Naive thymus-derived CD4-positive, alpha-beta T cell (primary cell): ENCODE data around the gene ENHO. TPM values are rescaled to one million over a fixed set of nuclear protein-coding genes. Genes with fewer than 3 reads are reported as not detected.

ENCODE experiments used
- ATAC-seq: fragments of 150-1000 bp; cut with Tn5 transposase; 2 replicates; pipeline ENCODE4 v1.10.0; 2021; ENCODE audit warnings: mild to moderate bottlenecking, moderate library complexity
- CTCF ChIA-PET: fragments of 350-600 bp; sonication (Branson Sonifier 250); formaldehyde crosslinking; loops from one replicate; lab custom pipeline; 2021; ENCODE audit warnings: antibody characterized with exemption; lab: Charles Lee
- POLR2A ChIA-PET: fragments of 350-600 bp; sonication (Branson Sonifier 250); formaldehyde crosslinking; loops from one replicate; lab custom pipeline; 2021; ENCODE audit warnings: antibody characterized with exemption, inconsistent platforms; lab: Charles Lee
- DNase-seq, 9 donors: peaks; one replicate each; pipeline versions ENCODE4 v3.0.0 to v3.0.0-alpha.2; 2020 to 2022; ENCODE audit warnings: mixed read lengths in 1 of 9
- H3K27ac ChIP-seq: one replicate; pipeline ENCODE4 v1.7.0; 2013; ENCODE audit warnings: mild to moderate bottlenecking, low read depth, low read length, moderate library complexity
- H3K27me3 ChIP-seq, 2 donors: one replicate each; pipeline ENCODE4 v1.7.0; 2013; ENCODE audit warnings: low read length in 2 of 2, mild to moderate bottlenecking in 2 of 2, moderate library complexity in 2 of 2; ENCODE audit not compliant: control insufficient read depth in 2 of 2, insufficient read depth in 2 of 2
- H3K36me3 ChIP-seq, 3 experiments: 1 replicate in 2 of 3; 2 replicates in 1 of 3; pipeline ENCODE4 v1.7.0; 2013; ENCODE audit warnings: low read length in 3 of 3, mild to moderate bottlenecking in 3 of 3, moderate library complexity in 1 of 3; ENCODE audit not compliant: insufficient read depth in 3 of 3, control insufficient read depth in 2 of 3
- H3K4me1 ChIP-seq, 2 donors: one replicate each; pipeline ENCODE4 v1.7.0; 2013; ENCODE audit warnings: low read length in 2 of 2, mild to moderate bottlenecking in 2 of 2, moderate library complexity in 1 of 2; ENCODE audit not compliant: control insufficient read depth in 2 of 2, insufficient read depth in 2 of 2
- H3K4me3 ChIP-seq: 2 replicates; pipeline ENCODE4 v1.7.0; 2013; ENCODE audit warnings: mild to moderate bottlenecking, low read length
- H3K9me3 ChIP-seq, 3 experiments: 1 replicate in 2 of 3; 2 replicates in 1 of 3; pipeline ENCODE4 v1.7.0; 2013; ENCODE audit warnings: low read length in 3 of 3; ENCODE audit not compliant: control insufficient read depth in 2 of 3
- H3K27ac Mint-ChIP-seq, 9 donors: one replicate each; pipeline ENCODE4 v1.8.0; 2020 to 2022; ENCODE audit warnings: mixed read lengths in 9 of 9, mild to moderate bottlenecking in 8 of 9, moderate library complexity in 5 of 9, inconsistent platforms in 2 of 9
- H3K27me3 Mint-ChIP-seq, 5 donors: one replicate each; pipeline ENCODE4 v1.8.0; 2021 to 2022; ENCODE audit warnings: mixed read lengths in 5 of 5, mild to moderate bottlenecking in 1 of 5
- H3K36me3 Mint-ChIP-seq, 5 donors: one replicate each; pipeline ENCODE4 v1.8.0; 2020 to 2022; ENCODE audit warnings: mixed read lengths in 5 of 5, mild to moderate bottlenecking in 3 of 5, inconsistent platforms in 1 of 5
- H3K4me1 Mint-ChIP-seq, 7 donors: one replicate each; pipeline ENCODE4 v1.8.0; 2020 to 2022; ENCODE audit warnings: mixed read lengths in 7 of 7, mild to moderate bottlenecking in 3 of 7, inconsistent platforms in 1 of 7
- H3K4me3 Mint-ChIP-seq, 10 donors: one replicate each; pipeline ENCODE4 v1.8.0; 2020 to 2022; ENCODE audit warnings: mild to moderate bottlenecking in 10 of 10, mixed read lengths in 10 of 10, moderate library complexity in 6 of 10, inconsistent platforms in 2 of 10
- H3K9me3 Mint-ChIP-seq, 11 donors: one replicate each; pipeline ENCODE4 v1.8.0; 2020 to 2022; ENCODE audit warnings: mixed read lengths in 11 of 11, mild to moderate bottlenecking in 4 of 11, inconsistent platforms in 1 of 11, moderate library complexity in 1 of 11
- intact Hi-C, 2 donors: fragments of 100-400 bp; cut with micrococcal nuclease; formaldehyde crosslinking; loops; one replicate each; pipeline ENCODE4 v1.15.1; 2023
- polyA plus RNA-seq, 2 donors: library from polyadenylated mRNA; unstranded; fragments of 300-500 nt; fragmentation: Illumina TruSeq; gene quantifications; one replicate each; pipeline ENCODE4 v1.2.3, GENCODE V29; 2021
- total RNA-seq, 6 experiments: library from RNA in 5 of 6; stranded (reverse) in 5 of 6; gene quantifications; 1 replicate in 5 of 6; 2 replicates in 1 of 6; pipeline ENCODE4 v1.2.3 and lab custom pipeline; 2021 to 2026

Gene ENHO
- total and polyA plus RNA-seq, 7 experiments from 2014 or later: 0.21 to 1.9 (median 0.56) TPM; not detected in 4

- H3K27me3 Mint-ChIP-seq: peaks cover 0 to 11% (median 0%) of the 10 kb centered on the region in 5 donors
- intact Hi-C loops: no loop called here
- H3K4me3 ChIP-seq: no peak overlapping the region
- no peak overlapping the region for H3K4me3 Mint-ChIP-seq
- no peaks in the 10 kb centered on the region for H3K27me3 ChIP-seq
- no peak for DNase-seq
- H3K27ac Mint-ChIP-seq: no peak overlapping the region
- H3K27ac ChIP-seq: no peak overlapping the region
- H3K36me3 Mint-ChIP-seq: no peaks in the 10 kb centered on the region
- H3K4me1 Mint-ChIP-seq: peaks cover 0 to 2% (median 0%) of the 10 kb centered on the region in 7 donors
- no peak for ATAC-seq
- H3K9me3 ChIP-seq: no peaks in the 10 kb centered on the region
- no peaks in the 10 kb centered on the region for H3K36me3 ChIP-seq
- H3K9me3 Mint-ChIP-seq: no peaks in the 10 kb centered on the region
- POLR2A ChIA-PET: interaction anchor here (0.6 kb wide), 1 partner anchor 171 kb away, joined by 3 read pairs; no protein-coding TSS in a partner anchor
- CTCF ChIA-PET: interaction anchor here (1.3 to 1.6 kb wide), 2 partner anchors 63 to 100 kb away, joined by 3 to 7 read pairs; no protein-coding TSS in a partner anchor
- no peaks in the 10 kb centered on the region for H3K4me1 ChIP-seq
Measured at GRCh38 chr9:34503406-34503805, 19.4 kb downstream of the ENHO start.

- intact Hi-C loops: no loop called here
- H3K27me3 Mint-ChIP-seq: peaks cover 0 to 12% (median 0%) of the 10 kb centered on the region in 5 donors
- H3K36me3 Mint-ChIP-seq: no peaks in the 10 kb centered on the region
- H3K27me3 ChIP-seq: no peaks in the 10 kb centered on the region
- H3K4me1 ChIP-seq: no peaks in the 10 kb centered on the region
- ChIA-PET CTCF (interaction anchor here (1.2 to 3.3 kb wide), 4 partner anchors 8 to 132 kb away, joined by 3 to 18 read pairs (median 8); no protein-coding TSS in a partner anchor), POLR2A (interaction anchor here (0.6 kb wide), 1 partner anchor 170 kb away, joined by 3 read pairs; no protein-coding TSS in a partner anchor)
- H3K4me1 Mint-ChIP-seq: peaks cover 0 to 2% (median 0%) of the 10 kb centered on the region in 7 donors
- no peaks in the 10 kb centered on the region for H3K9me3 ChIP-seq
- H3K4me3 ChIP-seq: no peak overlapping the region
- DNase-seq (no peak), ATAC-seq (no peak)
- H3K4me3 Mint-ChIP-seq: no peak overlapping the region
- H3K9me3 Mint-ChIP-seq: no peaks in the 10 kb centered on the region
- no peak overlapping the region for H3K27ac Mint-ChIP-seq
- H3K36me3 ChIP-seq: no peaks in the 10 kb centered on the region
- no peak overlapping the region for H3K27ac ChIP-seq
Measured at GRCh38 chr9:34502891-34503290, 19.9 kb downstream of the ENHO start.

GRCh38 chr9:34502471-34502870 is 20.3 kb downstream of the ENHO start:
- Histone ChIP-seq H3K36me3 (no peaks in the 10 kb centered on the region), H3K27ac (no peak overlapping the region), H3K4me3 (no peak overlapping the region), H3K27me3 (no peaks in the 10 kb centered on the region), H3K9me3 (no peaks in the 10 kb centered on the region), H3K4me1 (no peaks in the 10 kb centered on the region)
- ChIA-PET CTCF (interaction anchor here (1.2 to 3.3 kb wide), 5 partner anchors 9 to 132 kb away, joined by 3 to 18 read pairs (median 10); no protein-coding TSS in a partner anchor), POLR2A (no interaction called here)
- intact Hi-C loops: no loop called here
- Mint-ChIP-seq H3K4me3 (no peak overlapping the region), H3K4me1 (peaks cover 0 to 2% (median 0%) of the 10 kb centered on the region in 7 donors), H3K27me3 (peaks cover 0 to 16% (median 0%) of the 10 kb centered on the region in 5 donors), H3K27ac (no peak overlapping the region), H3K36me3 (no peaks in the 10 kb centered on the region), H3K9me3 (no peaks in the 10 kb centered on the region)
- ATAC-seq: no peak
- no peak for DNase-seq

GRCh38 chr9:34501889-34502425 is 20.8 kb downstream of the ENHO start:
- H3K9me3 Mint-ChIP-seq: no peaks in the 10 kb centered on the region
- POLR2A ChIA-PET: no interaction called here
- no peaks in the 10 kb centered on the region for H3K36me3 Mint-ChIP-seq
- H3K36me3 ChIP-seq: no peaks in the 10 kb centered on the region
- CTCF ChIA-PET: interaction anchor here (1.2 to 3.3 kb wide), 5 partner anchors 9 to 133 kb away, joined by 3 to 18 read pairs (median 10); no protein-coding TSS in a partner anchor
- no peak overlapping the region for H3K27ac Mint-ChIP-seq
- ATAC-seq: no peak
- H3K27me3 Mint-ChIP-seq: peaks cover 0 to 19% (median 0%) of the 10 kb centered on the region in 5 donors
- no peak overlapping the region for H3K27ac ChIP-seq
- no peaks in the 10 kb centered on the region for H3K4me1 ChIP-seq
- no peak overlapping the region for H3K4me3 ChIP-seq
- peaks cover 0 to 2% (median 0%) of the 10 kb centered on the region in 7 donors for H3K4me1 Mint-ChIP-seq
- H3K9me3 ChIP-seq: no peaks in the 10 kb centered on the region
- H3K4me3 Mint-ChIP-seq: no peak overlapping the region
- no peaks in the 10 kb centered on the region for H3K27me3 ChIP-seq
- no peak for DNase-seq
- intact Hi-C loops: loop anchor here in 1 of 2 donors (2.0 kb wide), 1 partner anchor 89 kb away; no protein-coding TSS in a partner anchor

- CTCF ChIA-PET: interaction anchor here (1.2 to 3.3 kb wide), 6 partner anchors 11 to 170 kb away, joined by 5 to 18 read pairs (median 8); no protein-coding TSS in a partner anchor
- ATAC-seq (no peak), DNase-seq (no peak)
- intact Hi-C loops: loop anchor here in 1 of 2 donors (2.0 kb wide), 1 partner anchor 89 kb away; no protein-coding TSS in a partner anchor
- Mint-ChIP-seq H3K4me1 (peaks cover 0 to 2% (median 0%) of the 10 kb centered on the region in 7 donors), H3K9me3 (no peaks in the 10 kb centered on the region), H3K4me3 (no peak overlapping the region), H3K27me3 (peaks cover 0 to 19% (median 0%) of the 10 kb centered on the region in 5 donors), H3K36me3 (no peaks in the 10 kb centered on the region), H3K27ac (no peak overlapping the region)
- POLR2A ChIA-PET: no interaction called here
- Histone ChIP-seq H3K4me3 (no peak overlapping the region), H3K27me3 (no peaks in the 10 kb centered on the region), H3K36me3 (no peaks in the 10 kb centered on the region), H3K9me3 (no peaks in the 10 kb centered on the region), H3K4me1 (no peaks in the 10 kb centered on the region), H3K27ac (no peak overlapping the region)
Measured at GRCh38 chr9:34501372-34501771, 21.4 kb downstream of the ENHO start.

GRCh38 chr9:34500623-34501267 is 22.0 kb downstream of the ENHO start:
- Mint-ChIP-seq H3K4me1 (peaks cover 0 to 2% (median 0%) of the 10 kb centered on the region in 7 donors), H3K4me3 (no peak overlapping the region), H3K9me3 (no peaks in the 10 kb centered on the region), H3K27ac (no peak overlapping the region), H3K27me3 (peaks cover 0 to 19% (median 0%) of the 10 kb centered on the region in 5 donors), H3K36me3 (no peaks in the 10 kb centered on the region)
- ATAC-seq (peak; percentile 90), DNase-seq (peak; percentile 38 to 80 (median 61))
- Histone ChIP-seq H3K27ac (no peak overlapping the region), H3K4me3 (no peak overlapping the region), H3K36me3 (no peaks in the 10 kb centered on the region), H3K27me3 (no peaks in the 10 kb centered on the region), H3K9me3 (no peaks in the 10 kb centered on the region), H3K4me1 (no peaks in the 10 kb centered on the region)
- CTCF ChIA-PET: interaction anchor here (0.6 to 3.3 kb wide), 9 partner anchors 10 to 170 kb away, joined by 3 to 18 read pairs (median 5); no protein-coding TSS in a partner anchor
- POLR2A ChIA-PET: no interaction called here
- intact Hi-C loops: loop anchor here (1.0 to 2.0 kb wide), 9 partner anchors 63 to 168 kb away; partner anchors contain the start of gene MYORG (in 1 of the 2)
